Measurements from ENCODE around the gene ZNF750.
"Not testable (repeated sequence)": the region's sequence is repeated elsewhere in the genome, so short reads cannot be mapped to it uniquely, and the experiment has no call there.

Gene ZNF750

DNA sequence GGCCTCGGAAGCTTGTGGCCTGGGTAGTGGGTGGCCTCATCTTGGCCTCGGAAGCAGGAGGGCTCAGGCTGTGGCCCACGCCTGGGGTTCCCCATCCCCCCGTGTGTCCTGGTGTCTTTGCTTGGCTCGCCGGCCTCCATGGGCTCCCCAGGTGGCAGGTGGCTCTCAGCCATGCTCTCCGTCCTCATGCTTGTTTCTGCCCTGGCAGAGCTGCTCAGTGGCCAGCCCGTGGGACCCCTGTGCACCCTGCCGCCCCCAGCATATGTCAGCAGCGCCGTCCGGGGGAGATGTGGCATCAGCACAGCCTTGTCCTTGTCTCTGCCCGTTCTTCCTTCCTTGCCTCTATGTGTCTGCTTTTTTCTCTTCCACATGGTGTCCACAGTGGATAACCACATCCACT lies 49.4 kb downstream of the ZNF750 start:
- DNase-seq, result no peak

DNA sequence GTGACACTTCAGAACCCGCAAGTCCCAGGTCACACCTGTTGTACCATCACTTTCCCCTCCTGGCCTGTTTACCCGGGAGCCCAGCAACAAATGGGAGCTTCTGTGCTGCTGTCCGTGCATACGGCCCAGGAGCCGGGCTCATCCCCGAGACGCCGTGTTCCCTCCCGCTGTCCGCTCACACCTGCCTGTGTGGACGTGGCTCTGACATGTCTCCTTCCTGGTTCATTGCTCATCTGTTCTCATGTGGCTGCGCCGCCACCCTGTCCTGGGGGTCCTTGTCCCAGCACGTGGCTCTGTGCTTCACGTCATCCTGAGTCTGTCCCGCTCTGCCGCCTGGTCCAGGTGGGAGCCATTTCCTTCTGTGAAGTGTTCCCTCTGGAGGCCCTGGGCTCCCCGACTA lies 50.0 kb downstream of the ZNF750 start:
- no peak for DNase-seq

DNA sequence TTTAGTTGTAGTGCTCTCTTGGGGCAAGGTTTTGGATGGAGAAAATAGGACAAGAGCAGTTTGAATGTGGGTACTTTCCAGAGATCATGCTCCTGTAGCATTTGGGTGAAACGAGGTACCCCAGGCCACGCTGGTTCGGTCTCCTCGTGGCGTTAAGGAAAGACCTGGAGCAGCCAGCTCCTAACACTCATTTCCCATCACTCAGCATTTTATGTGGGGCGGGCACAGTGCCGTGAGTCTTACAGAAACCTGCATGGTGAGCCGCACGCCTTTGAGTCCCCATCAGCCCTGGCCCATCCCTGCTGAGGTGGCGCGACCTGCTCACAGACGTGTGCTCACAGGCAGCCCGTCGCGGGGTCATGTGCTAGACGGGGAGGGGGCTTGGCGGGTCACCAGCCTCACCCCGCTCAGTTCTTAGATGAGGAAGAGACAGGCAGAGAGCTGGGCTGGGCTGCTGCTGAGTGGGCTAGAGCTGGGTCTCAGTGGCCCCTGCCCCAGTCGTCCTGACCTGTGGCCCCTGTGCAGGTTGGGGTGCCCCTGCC lies 50.7 kb downstream of the ZNF750 start:
- no peak for DNase-seq

DNA sequence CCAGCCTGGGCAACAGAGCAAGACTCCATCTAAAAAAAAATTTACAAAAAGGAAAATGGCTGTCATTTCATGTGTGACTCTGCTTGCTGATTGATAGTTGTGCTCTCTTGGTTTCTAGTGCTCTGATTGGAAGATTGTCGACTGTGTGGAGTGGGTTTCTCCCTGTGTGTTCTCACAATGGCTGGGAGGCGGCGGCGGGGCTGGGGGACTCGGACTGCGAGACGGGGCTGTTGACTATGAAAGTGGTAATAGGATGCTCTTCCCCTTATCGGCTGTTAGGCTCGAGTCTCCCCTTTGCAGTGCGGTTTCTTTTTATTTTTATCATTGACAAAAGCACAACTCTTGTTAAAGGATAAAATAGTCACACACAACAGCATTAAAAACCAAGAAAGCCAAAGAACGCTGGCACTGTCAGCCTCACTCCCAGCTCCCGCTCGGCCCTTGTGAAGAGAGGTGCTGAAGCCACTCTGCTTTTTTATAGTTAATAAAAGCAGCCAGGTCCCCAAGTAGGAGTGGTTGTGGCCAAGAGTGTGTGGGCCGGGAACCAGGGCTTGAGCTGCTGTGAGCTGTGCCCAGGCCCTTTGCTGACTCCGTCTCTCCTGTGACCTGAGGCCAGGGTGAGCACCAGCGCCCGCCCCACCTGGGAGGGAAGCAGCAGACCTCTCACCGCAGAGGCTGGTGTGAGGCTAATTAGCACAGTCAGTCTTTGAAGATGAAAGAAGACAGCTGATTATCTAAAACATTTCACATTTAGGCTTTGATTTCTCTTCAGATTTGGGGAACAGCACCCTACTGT lies 51.4 kb downstream of the ZNF750 start:
- no peak for DNase-seq

DNA sequence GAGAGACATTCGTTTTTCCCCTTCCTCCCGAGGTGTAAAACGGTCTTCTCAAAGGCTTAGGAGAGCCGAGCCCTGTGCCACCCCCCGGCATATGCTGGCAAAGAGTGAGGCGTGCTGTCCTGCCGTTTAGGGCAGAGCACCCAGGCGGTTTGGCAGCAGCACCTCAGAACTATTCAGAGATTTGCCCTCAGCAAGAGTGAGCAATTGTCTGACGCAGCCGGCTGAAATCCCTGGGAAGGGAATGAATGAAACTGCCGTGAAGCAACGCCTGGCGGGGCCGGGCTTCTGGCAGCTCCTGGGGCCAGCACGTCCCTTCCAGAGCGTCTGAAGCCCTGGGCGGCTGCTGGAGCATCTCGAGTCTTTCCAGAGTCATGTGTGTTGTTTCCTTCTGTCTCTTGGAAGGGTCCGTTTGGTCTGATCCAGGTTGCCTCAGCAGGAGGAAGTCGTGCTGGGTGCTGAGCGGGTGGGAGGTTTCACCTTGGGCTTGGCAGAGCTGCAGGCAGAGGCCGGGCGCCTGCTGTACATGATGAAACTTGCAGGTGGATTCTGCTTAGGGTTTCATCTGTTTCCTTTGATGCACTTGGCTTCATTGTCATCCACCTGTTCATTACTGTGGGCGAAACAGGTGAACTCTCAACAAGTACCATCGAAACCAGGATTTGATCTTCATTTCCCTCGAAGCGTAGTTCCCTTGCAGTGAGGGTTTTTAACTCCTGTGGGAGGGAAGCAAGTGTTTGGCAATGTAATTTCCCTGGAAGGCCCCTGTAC lies 52.6 kb downstream of the ZNF750 start:
- DNase-seq, result no peak

DNA sequence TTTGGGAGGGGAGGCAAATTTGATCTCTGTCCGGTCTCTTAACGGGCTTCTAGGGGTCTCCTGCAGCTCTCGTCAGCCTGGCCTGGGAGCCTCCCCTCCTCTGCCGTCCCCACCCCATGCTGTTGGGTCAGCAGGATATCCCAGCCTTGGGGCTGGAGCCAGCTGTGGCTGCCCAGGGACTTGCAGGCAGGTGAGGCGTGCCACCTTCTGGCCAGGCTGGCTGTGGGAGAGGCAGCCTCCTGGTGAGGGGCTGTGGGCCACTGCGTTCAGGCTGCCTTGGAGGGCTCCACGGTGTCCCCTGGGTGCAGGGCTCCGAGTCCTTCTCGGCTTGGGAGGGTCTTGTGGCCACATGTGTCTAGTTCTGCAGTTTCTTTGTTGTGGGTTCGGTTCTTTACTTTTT lies 53.4 kb downstream of the ZNF750 start:
- no peak for DNase-seq

DNA sequence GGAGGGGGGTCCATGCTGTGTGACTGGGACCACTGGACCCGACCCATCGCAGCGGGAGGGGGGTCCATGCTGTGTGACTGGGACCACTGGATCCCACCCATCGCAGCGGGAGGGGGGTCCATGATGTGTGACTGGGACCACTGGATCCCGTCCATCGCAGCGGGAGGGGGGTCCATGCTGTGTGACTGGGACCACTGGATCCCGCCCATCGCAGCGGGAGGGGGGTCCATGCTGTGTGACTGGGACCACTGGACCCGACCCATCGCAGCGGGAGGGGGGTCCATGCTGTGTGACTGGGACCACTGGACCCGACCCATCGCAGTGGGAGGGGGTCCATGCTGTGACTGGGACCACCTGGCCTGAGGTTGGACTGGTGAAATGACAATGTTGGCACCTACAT lies 54.2 kb downstream of the ZNF750 start:
- DNase-seq, result not testable (repeated sequence)

DNA sequence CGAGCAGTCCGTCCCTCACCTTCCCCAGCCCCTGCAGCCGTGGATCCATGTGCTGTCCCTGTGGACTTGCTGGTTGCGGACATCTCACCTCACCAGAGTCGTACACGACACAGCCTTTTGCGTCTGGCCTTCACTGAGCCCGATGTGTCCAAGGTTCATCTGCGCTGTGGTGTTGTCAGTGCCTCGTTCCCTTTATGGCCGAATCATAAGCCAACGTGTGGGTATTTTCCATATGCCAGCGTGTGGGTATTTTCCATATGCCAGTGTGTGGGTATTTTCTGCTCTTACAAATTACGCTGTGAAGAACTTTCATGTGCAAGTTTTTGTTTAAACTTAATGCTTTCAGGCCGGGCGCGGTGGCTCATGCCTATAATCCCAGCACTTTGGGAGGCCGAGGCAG lies 56.3 kb downstream of the ZNF750 start:
- DNase-seq, result no peak

DNA sequence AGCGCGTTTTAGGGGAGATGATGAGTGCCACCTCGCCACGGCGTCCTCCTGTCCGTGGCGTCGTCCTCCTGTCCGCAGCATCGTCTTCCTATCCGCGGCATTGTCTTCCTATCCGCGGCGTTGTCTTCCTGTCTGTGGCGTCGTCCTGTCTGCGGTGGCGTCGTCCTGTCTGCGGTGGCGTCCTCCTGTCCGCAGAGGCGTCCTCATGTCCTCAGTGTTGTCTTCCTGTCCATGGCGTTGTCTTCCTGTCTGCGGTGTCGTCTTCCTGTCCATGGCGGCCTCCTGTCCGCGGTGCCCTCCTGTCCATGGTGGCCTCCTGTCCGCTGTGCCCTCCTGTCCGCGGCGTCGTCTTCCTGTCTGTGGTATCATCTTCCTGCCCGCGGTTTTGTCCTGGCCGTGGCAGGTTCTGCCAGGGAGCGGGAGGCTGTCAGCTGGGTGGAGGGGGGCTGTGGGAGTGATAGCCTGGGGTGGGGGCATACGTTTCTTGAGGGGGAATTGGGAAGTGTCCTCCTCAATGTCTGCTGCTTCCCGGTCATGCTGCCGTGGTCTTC lies 57.1 kb downstream of the ZNF750 start:
- no peak for DNase-seq

DNA sequence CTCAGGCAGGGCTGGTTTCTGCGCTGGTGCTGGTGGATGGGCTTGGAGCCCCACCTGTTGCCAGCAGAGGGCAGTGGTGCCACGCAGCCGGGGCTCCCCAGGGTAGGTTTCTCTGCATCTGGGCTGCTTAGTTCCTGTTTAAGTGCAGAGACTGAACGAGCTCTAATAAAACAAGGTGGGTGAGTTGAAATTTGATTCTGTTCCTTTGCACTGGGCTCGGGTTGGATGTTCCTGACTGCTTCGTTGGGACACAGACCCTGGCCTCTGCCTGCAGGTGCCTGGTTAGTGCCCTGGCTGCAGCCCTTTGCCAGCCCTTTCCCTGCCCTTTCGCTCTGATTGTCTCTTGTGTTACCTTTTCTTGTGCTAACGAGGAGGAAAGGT lies 57.9 kb downstream of the ZNF750 start:
- peak; percentile 65 for DNase-seq

DNA sequence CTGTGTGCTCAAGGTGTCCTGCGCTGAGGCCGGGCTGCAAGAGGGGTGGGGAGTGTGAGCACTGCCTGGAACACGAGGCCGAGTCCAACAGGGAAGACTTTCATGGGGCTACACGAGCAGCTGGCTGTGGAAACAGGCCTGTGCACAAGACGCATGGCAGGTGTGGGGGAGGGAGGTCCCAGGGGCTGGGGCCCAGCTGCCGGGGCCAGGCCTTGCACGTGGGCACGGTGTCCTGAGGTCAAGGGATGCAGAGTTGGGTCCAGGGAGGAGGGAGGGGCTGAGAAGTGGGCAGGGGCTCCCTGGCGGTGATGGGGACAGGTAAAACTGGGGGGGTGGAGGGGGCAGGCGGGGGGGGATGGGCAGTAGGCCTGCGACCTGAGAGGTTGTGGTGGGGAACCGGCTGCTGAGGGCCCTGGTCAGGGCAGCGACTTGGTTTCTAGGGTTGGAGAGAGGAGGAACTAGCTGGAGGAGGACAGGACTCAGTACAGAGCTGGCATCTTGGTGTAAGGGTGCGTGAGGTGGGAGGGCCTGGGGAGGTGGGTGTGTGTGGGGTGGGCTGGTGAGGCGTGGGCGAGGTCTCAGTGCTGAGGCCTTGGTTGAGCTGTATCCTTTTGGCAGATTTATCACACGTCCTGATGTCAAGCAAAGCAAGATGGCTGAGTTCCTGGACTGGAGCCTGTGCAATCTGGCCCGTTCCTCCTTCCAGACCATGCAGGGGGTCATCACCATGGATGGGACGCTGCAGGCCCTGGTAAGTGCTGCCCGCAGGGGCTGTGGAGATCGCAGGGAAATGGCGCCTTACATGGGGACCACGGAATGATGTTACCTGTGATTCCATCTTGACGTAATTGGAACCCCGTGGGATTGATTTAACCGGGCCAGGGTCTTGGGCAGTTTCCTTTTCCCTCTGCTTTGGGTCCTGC lies 58.6 kb downstream of the ZNF750 start:
- no peak for DNase-seq

DNA sequence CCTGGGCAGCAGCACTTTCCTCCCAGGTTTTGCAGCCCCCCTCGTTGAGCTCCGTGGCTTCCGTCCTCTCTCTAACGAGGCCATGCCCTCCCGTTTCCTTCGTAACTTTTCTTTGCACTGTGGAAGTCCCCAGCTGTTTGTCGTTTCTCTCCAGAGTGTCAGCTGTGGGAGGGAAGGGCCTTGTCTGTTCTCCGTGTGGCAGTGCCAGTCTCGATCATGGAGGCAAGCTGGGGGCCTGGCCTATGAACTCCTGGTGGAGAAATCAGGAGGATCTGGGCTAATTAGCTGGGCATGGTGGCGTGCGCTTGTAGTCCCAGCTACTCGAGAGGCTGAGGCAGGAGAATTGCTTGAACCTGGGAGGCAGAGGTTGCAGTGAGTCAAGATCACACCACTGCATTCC lies 59.6 kb downstream of the ZNF750 start:
- DNase-seq, result no peak

DNA sequence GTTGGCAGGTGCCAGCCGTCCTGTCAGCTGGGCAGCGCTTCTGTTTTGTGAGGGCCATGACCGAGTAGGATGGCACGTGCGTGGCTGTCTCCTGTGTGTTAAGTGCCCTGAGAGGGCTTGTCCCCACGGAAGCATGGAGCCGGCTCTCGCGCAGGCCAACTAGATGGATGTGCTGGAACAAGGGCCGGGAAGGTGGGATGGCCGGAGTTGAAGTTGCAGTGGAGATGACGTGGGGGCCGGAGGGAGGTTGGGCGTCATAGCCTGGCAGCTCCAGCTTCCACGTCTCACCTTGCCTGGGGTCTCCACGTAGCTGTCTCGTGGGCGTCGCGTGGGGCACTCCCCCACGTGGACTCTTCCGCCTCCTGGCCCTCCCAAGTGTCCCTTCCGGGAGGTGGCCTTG lies 60.3 kb downstream of the ZNF750 start:
- no peak for DNase-seq
